ENCODE results near the gene RHOU.
A peak's percentile ranks its signal among the peaks of the same experiment; 100 is the strongest.

Gene RHOU

DNA sequence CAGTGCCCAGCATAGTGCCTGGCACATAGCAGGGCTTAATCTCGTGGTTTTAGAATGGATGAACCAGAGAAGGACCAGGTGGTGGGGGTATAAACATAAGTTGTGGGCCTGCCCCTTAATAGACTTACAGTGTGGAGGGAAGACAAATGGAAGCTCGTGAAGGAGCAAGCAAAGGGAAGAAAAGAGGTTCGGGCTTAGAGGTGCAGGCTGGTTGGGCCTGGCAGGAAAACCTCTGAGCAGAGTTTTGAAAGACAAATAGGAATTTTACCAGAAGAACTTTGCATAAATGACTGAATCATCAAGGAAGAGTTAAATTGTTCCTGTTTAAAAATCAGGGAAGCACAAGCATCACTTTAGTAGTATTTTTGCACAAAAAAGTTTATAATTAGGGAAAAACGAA, 4.5 kb downstream of the RHOU start:
- DNase-seq: no peak

DNA sequence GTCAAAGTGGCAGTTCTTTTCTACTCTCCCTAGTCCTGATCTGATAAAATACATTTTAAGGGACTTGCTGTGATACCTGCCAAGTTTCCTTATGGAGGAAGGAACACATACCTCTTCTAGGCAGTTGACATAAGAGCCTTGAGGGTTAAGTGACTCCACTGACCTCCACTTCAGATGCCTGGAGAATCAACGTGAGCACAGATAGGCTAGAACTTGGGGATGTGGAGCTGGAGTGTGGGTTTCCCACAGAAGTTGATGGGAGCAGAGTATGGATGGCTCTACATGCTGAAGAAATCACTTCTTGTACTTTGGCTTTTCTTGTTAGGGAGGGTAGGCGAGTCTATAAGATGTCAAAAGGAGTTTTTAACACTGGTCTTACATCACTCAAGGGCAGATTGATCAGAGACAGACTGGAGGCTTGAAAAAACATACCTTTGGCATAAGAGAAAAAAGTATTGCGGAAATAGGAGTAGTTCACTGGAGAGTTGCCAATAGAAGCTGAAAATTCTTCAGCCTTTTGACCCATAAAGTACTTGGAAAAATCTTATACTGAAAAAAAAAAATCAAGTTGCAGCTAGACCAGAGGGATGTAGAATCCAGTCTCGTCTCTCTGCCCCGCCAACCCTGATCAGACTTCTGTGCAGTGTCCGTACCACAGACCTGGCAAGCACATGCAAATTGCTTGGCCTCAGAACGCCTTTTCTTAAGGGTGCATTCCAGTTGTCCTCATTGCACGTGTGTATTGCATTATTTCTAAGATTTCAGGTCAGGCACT, 5.5 kb downstream of the RHOU start:
- no peak for DNase-seq

DNA sequence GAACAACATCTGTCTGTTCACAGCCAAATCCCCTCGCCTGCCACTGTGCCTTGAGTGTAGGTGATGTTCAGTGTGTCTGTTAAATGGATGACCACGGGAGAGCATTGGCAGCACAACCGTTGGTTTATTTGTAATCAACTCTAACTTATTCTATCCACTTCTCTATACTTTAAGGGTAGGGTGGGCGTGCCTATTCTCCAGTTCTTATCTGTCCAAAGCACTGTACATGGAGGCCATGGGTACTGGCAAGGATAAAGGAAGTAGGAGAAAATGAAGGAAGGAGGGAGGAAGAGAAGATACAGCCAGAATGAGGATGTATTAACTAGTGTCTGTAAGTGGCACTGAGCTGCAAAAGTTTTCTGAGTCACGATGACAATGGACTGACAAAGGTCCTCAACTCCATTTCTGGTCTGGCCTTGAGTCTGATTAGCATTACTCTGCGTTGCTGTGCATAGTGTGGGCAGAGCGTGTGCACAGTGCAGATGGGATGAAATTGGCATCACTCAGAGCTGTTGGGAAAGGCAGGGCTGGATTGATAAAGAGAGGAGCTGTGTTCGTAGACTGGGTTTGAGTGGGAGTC, 7.1 kb downstream of the RHOU start:
- no peak for DNase-seq

DNA sequence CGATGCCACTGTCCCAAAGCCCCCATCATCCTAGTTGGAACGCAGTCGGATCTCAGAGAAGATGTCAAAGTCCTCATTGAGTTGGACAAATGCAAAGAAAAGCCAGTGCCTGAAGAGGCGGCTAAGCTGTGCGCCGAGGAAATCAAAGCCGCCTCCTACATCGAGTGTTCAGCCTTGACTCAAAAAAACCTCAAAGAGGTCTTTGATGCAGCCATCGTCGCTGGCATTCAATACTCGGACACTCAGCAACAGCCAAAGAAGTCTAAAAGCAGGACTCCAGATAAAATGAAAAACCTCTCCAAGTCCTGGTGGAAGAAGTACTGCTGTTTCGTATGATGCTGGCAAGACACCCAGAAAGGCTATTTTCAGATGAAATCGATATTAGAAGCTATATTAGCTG, 8.1 kb downstream of the RHOU start:
- DNase-seq: peak; percentile 40

DNA sequence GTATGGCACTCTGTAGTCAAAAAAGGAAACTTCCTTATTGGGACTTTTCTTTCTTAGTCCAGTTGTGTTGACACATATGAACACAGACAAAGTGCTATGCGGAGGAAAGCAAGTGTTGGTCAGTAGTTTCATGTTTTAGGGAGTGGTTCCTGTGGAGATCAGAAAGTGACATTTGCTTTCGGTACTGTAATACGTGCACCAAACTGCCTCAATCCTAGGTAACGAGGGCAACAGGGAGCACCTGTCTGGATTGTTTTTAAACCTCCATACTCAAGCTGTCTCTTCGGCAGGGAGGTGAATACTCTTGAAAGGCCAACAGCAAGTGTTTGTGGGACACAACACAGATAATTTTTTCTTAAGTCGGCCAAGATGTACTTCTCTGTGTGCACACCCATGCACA, 9.1 kb downstream of the RHOU start:
- DNase-seq: no peak

DNA sequence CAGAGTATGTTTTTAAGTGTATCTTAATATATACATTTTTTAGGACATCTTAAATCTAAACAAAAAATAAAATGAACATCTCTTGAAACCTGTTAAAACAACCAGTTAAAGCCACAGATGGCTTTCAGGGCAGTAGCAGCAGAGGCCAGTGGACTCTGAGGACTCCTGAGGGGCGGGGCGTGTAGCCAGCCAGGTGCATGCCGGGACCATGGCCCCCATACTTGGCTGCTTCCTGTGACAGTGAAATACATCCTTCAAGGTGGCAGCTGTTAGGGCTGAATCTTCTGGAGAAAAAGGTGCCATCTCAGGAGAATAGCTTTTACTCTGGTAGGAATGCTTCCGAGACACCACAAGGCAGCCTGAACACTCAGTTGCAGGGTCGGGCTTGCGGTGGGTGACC, 9.6 kb downstream of the RHOU start:
- no peak for DNase-seq

DNA sequence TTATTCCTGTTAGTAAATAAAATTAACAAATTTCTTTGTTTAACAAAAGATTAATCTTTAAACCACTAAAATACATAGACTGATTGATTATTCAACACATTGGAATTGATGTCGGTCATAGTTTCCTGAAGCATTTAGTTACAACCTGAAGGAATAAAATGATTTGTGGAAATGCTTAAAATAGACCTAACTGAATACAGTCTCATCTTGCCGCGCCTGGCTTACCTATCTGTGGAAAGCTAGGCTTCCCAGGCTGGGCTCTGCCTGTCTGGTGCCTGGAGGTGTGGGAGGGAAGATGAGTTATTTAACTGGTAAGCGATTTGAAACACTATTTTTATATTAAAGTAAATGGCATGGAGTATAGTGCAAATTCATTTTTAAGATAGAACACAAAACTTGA, 10.2 kb downstream of the RHOU start:
- no peak for DNase-seq

DNA sequence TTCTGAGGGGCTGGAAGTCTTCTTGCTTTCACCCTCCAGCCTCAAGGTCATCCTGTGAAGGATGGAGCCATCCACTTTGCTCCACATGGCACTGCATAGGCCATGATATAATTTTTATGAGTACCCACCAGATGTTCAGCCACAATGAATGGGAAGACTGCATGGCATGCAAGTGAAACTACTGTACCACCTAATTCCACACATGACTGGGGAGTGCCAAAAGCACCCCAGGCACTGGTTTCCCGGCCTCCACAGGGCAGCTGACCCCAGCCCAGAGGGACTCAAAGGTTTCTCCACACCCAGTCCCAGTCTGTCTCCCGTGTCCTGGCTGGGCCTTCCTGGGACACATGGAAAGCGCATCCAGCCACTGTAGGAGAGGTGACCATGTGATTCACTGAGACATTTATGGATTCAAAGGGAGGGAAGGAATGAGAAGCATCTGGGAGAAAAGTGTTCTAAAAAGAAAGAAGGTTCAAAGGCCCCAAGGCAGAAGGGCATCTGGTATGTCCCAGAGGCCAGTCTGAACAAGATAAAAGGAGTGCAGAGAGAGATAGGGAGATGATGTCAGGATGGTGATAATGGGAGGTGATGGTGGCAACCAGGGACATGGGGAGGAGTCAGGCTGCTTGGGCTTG, 12.1 kb downstream of the RHOU start:
- DNase-seq: no peak

DNA sequence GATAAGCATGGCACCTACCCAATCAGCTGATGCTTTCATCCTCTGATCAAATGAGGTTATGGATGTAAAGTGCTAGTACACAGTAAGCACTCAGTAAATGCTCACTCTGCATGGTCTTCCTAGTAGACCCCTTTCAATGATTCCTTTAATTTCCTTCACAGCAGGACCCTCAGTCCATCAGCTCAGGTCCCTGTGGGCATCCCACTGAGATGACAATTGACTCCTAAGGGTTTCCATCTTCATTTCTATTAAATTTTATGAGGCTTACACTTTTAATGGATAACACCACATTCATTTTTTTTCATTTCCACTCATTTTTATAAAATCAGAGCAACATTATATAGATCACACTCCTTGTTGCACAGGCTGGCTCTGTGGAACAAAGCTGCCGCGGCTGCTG, 12.8 kb downstream of the RHOU start:
- no peak for DNase-seq

DNA sequence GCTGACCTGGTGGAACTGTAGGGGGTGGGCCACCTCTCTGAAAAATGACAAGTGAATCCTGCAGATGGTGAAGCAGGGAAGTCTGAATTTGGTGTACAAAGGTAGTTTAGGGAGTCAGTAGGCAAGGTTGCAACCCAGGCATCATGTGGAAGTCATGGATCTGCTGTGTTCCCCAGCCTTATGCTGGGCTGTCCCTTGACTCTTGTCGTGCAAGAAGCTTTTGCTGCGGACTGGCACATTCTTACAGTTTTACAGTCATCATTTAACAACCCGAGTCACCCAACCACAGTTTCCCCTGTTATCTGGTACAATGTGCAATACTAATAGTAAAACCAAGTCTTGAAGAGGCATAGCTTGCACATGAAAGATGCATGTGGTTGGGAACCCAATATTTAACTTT, 13.2 kb downstream of the RHOU start:
- DNase-seq: no peak

DNA sequence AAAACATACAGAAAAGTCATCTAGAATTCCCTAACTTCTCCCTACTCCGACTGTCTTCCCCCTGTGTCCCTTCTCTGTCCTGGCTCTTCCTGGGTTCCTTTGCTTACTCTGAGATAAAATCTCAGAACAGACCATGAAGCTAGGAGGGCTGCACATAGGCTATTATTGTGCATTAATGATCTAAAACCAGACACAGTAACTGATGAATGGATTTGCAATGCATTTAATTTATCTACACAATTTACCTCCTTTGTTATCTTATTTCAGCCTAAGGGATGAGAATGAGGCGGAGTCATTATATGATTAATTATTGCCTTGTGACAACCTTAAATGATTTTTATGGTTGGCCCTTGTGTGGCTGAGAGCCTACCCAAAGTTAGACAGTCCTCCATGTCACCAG, 14.5 kb downstream of the RHOU start:
- no peak for DNase-seq

DNA sequence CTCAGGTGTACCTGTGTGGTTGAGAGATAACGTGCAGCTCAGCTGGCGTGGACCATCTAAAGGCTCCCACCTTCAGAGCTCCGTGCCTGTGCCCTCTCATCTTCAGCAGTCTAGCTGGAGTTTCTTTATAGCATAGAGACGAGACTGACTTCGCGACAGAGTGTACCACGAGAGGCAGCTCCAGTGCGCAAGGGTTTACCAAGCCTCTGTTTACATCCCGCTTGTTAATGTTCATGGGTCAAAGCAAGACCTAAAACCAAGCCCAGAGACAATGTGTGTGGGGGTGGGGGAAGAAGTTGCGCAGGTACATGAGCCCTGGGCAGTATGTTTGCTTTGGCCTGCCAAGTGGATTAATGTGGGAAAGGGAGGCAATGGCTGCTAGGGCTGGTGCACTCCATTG, 15.6 kb downstream of the RHOU start:
- no peak for DNase-seq

DNA sequence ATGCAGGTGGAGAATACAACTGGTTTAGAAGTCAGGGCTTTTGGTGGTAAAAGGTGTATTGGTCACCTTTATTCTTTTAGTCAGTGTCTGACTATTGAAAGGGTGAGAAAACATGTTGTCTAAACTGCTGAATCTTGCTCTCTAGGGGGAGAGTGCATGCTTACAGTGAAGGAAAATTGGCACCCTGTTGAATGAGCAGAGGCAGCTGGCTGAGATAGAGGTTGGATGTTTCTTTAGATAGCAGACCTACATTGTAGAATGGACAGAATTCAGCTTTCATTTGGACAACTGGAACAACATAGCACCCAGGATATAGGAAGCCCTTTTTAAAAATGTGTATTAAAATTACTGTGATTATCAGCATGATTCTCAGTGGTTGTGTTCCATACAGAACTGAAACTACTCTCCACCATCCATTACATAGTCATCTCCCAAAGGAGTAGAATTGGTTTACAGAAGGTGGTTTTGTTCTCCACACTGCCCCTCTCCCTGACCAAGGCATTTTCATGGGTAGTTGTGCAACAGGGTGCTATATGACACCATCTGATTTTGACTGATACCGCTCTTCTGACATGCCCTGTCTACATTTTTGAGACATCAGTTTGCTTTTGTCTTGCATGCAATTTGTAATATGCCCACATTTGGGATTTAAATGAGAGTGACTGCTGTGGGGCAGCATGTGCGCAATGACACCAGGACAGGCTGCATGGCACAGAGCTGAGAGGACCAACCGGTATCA, 16.2 kb downstream of the RHOU start:
- DNase-seq: no peak

DNA sequence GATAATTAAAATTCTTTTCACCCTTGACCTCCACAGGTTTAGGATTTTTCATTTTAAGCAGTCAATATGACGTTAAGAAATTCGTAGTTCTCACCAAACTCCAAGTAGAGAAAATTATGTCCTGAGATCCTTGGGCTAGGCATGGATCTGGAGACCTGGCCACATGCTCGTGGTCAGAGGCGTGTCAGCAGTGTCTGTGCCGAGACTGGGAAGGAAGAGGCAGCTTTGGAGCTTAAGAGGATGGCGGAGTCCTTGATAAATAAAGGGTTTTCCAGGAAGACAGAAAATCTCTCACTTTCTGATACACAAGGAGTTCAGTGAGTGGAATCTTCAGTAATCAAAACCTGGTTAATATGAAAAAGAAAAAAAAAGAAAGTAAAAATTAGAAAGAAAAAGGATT, 17.0 kb downstream of the RHOU start:
- no peak for DNase-seq

DNA sequence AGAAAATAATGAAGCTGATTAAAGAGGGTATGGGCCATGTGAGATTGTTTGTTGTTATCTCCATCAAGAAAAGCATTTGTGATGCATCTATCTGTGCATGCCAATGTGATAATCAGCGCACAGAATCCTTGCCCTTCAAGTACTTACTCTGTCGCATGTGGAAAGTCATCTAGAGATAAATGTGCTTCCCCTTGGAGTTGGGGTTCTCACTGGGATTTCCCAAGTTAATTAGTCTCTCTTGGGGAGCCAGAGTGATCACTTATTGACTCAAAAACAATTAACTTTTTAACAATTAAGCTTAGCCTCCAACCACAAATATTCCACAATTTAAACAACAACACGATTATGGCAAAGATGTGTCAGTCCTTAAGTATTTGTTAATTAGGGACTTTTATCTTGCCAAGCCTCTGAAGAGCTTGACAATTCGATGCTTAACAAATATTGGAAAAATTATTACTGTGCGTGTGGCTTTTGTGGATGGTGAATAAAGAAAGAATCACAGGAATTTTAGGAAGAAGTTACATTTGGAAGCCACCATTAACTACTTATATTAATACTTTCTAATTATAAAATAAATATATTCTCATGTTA, 17.5 kb downstream of the RHOU start:
- no peak for DNase-seq

DNA sequence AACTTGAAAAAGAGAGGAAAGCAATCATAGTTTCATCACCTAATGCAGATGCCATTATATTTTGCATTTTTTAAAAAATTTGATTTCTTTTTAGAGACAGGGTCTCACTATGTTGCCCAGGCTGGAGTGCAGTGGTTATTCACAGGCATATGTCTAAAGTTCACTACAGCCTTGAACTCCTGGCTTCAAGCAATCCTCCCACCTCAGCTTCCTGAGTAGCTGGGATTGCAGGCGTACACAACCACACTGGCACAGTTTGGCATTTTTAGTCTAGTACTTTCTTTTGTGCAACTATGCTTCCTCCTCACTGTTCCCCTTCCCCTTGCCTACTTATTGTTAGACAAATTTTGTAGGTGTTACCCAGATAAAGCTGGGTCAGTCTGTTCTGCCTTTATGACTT, 18.0 kb downstream of the RHOU start:
- no peak for DNase-seq

DNA sequence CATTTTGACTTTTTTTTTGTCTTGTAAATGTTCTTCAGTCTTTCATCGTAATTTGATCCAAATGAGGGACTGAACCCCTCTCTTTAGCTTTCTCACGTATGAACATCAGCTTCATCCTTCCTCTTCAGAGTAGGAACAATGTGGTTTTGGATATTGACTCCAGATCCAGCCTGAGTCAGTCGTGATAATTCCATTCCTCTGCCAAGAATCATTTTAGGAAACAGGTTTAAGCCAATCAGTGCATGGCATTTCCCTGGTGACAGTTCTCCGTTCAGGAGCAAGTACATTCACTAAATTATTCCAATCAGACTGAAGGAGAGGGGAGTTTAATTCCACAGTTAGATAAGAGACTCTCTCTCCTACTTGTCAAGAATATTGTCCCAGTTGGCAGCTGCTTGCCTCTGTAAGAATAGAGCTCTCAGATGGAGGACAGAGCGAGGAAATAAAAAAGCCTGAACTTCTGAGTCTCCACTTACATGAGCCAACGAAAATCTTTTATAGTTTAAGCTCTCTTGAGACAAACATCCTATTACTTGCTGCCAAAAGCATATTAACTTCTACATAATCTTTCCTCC, 18.6 kb downstream of the RHOU start:
- DNase-seq: peak; percentile 22

DNA sequence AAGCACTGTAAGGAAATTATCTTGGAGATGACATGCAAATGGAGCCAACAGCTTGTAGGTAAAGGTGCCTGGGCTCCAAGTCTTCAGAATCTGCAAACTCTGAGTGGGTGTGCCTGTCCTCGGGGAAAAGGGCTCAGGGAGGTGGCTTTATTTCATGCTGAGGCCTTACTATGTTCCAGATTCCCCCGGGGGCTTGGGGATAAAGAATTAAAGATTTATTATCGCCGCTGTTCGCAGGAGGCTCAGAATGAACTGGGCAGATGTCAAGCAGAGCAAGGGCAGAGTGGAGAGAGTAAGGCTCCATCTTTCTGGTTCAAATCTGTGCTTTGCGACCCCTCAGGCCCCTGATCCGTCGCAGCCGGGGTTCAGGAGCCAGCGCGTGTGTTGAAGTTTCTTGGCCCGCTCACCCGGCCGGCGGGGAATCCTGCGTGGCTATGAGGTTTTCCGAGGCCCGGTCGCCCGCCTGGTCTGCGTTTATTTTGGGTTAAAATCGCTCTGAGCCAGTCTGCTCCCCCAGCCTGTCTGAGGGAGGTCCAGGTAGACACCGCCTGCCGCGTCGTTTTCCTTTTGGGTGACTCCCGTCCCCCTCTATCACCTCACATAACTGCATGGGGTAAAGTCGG, 19.5 kb downstream of the RHOU start:
- DNase-seq: no peak

DNA sequence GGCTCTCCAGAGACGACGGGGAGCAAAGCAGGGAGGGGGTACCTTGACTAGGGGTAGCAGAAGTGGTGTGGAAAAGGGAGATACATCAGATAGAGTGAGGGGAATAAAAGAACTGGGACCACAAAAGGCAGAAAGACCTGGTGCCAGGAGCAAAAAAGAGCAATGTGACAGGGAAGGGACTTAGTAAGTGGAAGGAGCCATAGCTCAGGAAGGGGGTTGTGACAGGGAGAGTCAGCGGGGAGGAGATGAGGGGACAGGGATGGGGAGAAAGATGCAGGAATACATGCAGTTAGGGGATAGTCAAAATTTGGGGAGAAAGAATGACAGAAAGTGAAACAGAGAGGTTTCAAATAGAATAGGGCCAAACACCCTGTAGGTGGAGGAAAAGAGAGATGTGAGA, 20.5 kb downstream of the RHOU start:
- DNase-seq: no peak

DNA sequence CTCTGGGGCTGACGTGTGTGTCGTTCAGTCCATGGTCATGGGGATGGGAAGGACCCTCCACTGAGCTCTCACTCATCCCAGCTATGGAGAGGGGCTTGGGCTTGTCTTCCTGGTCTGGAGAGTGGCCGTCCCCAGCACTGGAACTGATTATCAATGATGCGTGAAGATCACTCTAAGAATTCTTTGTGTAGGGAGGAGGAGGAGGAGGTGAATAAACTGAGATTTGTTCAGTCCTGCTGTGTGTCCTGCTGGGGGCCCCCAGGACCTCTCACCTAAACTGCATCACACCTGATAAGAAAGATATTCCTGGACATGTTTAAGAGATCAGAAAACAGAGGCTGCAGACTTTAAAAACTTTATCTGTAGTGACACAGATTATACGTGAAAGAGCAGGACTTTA, 21.2 kb downstream of the RHOU start:
- DNase-seq: no peak

DNA sequence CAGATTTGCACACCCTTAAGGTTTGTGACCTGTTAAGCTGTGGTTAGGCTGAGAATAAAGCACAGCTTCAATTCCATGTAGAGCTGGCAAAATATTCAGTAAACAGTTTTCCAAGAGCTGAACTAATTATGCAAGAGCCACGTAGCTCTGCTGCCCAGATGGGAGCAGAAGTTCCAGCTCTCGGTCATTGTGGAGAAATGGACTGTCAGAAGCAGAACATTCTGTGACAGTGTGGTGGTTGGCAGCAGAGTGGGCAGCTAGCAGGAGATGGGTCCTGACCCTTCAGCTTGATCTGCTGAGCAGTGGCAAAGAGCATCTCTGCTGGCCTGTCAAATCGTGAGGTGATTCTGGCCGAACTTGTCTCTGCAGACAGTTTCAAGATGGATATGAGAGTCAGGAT, 23.2 kb downstream of the RHOU start:
- no peak for DNase-seq

DNA sequence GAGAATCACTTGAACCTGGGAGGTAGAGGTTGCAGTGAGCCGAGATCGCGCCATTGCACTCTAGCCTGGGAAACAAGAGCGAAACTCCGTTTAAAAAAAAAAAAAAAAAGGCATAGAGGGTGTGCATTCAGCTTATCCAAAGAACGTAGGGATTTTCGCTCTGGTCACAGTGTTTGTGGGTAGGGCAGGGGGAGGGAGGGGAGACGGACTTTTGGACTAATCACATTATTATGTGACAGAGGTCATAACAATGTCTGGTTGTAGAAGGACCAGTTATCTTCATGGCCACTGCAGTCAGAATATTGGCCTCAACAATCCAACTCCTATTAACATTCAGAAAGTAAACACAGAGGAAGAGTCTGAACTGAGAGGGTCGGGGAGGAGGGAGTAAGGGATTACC, 25.7 kb downstream of the RHOU start:
- no peak for DNase-seq

DNA sequence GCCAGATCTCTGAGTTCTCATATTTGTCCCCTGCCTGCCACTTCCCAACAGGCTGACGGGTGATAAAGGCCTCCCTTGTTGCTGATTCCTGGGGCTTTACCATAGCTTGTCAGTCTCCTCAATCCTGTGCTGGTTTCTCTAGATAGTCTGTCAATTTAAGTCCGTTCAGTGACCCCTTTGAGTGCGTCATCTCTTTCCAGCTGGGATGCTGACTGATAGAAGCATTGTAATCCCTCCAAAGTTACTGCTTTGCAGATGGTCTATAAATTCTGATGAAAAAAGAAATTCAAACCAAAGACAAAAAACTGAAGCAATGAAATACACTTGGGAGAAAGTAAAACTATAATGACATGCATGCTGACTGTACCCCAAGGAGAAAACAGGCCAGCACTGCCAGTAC, 28.3 kb downstream of the RHOU start:
- DNase-seq: no peak
